OCI-LY7 (cell line): ENCODE results near the gene TBC1D24.

Experiments used
- EZH2phosphoT487 ChIP-seq: fragments of 200-600 bp; sonication (generic); IDR thresholded peaks from 2 replicates; pipeline ENCODE4 v1.6.1; 2018; ENCODE audit warnings: low read depth, borderline replicate concordance, mild to moderate bottlenecking, mixed run types, antibody characterized with exemption, low read length, moderate library complexity, mixed read lengths
- TF ChIP-seq, protein P1 (sequence below): fragments of 200-600 bp; sonication (generic); conservative IDR thresholded peaks from 2 replicates; pipeline ENCODE4 v1.5.1; 2014; ENCODE audit warnings: mild to moderate bottlenecking, antibody characterized with exemption, low read length, moderate library complexity, mixed read lengths

DNA sequence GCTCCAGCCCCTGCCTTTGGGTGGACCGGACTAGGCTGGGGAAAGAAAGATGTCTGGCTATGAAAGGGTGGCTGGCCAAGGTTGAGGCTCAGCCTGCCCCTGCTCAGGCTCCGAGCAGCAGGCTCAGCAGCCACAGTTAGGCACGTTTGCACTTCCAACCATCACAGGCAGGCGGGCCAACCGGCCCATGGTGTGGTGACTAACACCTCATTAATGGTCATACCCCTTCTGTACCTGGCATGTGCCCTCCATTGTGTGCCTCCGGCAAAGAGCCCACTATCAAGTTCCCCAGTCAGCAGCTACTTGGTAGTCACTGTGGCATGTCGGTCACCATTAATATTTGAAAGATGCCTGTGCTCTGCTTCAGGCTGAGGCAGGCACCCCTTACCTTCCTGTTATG is 6.7 kb downstream of the TBC1D24 start:
- TF ChIP-seq, protein P1, sequence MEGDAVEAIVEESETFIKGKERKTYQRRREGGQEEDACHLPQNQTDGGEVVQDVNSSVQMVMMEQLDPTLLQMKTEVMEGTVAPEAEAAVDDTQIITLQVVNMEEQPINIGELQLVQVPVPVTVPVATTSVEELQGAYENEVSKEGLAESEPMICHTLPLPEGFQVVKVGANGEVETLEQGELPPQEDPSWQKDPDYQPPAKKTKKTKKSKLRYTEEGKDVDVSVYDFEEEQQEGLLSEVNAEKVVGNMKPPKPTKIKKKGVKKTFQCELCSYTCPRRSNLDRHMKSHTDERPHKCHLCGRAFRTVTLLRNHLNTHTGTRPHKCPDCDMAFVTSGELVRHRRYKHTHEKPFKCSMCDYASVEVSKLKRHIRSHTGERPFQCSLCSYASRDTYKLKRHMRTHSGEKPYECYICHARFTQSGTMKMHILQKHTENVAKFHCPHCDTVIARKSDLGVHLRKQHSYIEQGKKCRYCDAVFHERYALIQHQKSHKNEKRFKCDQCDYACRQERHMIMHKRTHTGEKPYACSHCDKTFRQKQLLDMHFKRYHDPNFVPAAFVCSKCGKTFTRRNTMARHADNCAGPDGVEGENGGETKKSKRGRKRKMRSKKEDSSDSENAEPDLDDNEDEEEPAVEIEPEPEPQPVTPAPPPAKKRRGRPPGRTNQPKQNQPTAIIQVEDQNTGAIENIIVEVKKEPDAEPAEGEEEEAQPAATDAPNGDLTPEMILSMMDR: no peak
- no peak for TF ChIP-seq EZH2phosphoT487
